Measurements from ENCODE around the gene FBXO40.

FBXO40 gene

GRCh38 chr3:121663171-121663847, 70.1 kb downstream of the FBXO40 start:
- no peak for DNase-seq (ENCODE audit: low read depth)

GRCh38 chr3:121665488-121665887, 72.3 kb downstream of the FBXO40 start:
- DNase-seq (ENCODE audit: low read depth), result no peak

GRCh38 chr3:121667333-121667732, 74.2 kb downstream of the FBXO40 start:
- no peak for DNase-seq (ENCODE audit: low read depth)

GRCh38 chr3:121670676-121671075, 77.5 kb downstream of the FBXO40 start:
- DNase-seq (ENCODE audit: low read depth), result no peak

GRCh38 chr3:121677141-121677540, 84.0 kb downstream of the FBXO40 start:
- no peak for DNase-seq (ENCODE audit: low read depth)

All from GM04503 (cell line).